ENCODE data around the gene SRGAP1. TPM values are rescaled to one million over a fixed set of nuclear protein-coding genes. Genes with fewer than 3 reads are reported as not detected.
"Not testable (repeated sequence)": the region's sequence is repeated elsewhere in the genome, so short reads cannot be mapped to it uniquely, and the experiment has no call there.

The SRGAP1 gene
- polyA plus RNA-seq, 3 donors from 2014 or later: 0.02 TPM; not detected in 2

GRCh38 chr12:64109706-64110105 is 265.2 kb downstream of the SRGAP1 start:
- no peak for DNase-seq
- Mint-ChIP-seq H3K27me3 (ENCODE audit: low read depth in 3 of 3) (peaks cover 0 to 3% (median 2%) of the 10 kb centered on the region in 3 donors), H3K9me3 (peaks cover 0 to 3% (median 0%) of the 10 kb centered on the region in 6 donors), H3K4me3 (no peak overlapping the region), H3K36me3 (no peaks in the 10 kb centered on the region), H3K4me1 (no peaks in the 10 kb centered on the region), H3K27ac (no peak overlapping the region)

- Mint-ChIP-seq H3K9me3 (peaks cover 0 to 3% (median 0%) of the 10 kb centered on the region in 6 donors), H3K36me3 (no peaks in the 10 kb centered on the region), H3K27me3 (ENCODE audit: low read depth in 3 of 3) (peaks cover 0 to 6% (median 1%) of the 10 kb centered on the region in 3 donors), H3K4me3 (no peak overlapping the region), H3K4me1 (no peaks in the 10 kb centered on the region), H3K27ac (no peak overlapping the region)
- DNase-seq: no peak
These were observed 266.4 kb downstream of the SRGAP1 start for GRCh38 chr12:64110864-64111263.

GRCh38 chr12:64116969-64117368 is 272.5 kb downstream of the SRGAP1 start:
- Mint-ChIP-seq H3K27ac (no peak overlapping the region), H3K36me3 (no peaks in the 10 kb centered on the region), H3K9me3 (peaks cover 0 to 3% (median 0%) of the 10 kb centered on the region in 6 donors), H3K4me1 (no peaks in the 10 kb centered on the region), H3K4me3 (no peak overlapping the region), H3K27me3 (ENCODE audit: low read depth in 3 of 3) (peaks cover 3 to 7% (median 6%) of the 10 kb centered on the region in 3 donors)
- no peak for DNase-seq

DNA sequence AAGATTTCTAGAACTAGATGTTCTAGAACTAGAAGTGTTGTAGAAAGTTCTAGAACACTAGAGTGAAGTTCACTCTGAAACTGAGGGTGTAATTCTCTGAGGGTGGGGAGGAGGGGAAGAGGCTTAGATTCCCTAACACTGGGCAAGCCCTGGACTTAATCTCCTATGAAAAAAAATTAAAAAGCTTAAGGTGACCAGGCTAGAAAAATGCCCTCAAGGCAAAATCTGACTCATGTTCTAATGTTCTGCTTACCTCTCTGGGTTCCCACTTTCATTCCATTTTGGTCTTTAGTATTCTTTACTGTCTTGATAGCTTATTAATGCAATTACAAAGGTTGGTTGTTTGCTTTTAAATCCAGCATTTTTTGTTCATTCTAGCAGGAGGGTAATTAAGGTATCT is 276.1 kb downstream of the SRGAP1 start:
- no peak overlapping the region for H3K4me3 Mint-ChIP-seq
- H3K36me3 Mint-ChIP-seq: no peaks in the 10 kb centered on the region
- no peaks in the 10 kb centered on the region for H3K4me1 Mint-ChIP-seq
- H3K27me3 Mint-ChIP-seq (ENCODE audit: low read depth in 3 of 3): peaks cover 3 to 6% (median 3%) of the 10 kb centered on the region in 3 donors
- DNase-seq: no peak
- H3K27ac Mint-ChIP-seq: no peak overlapping the region
- peaks cover 0 to 1% (median 0%) of the 10 kb centered on the region in 6 donors for H3K9me3 Mint-ChIP-seq

DNA sequence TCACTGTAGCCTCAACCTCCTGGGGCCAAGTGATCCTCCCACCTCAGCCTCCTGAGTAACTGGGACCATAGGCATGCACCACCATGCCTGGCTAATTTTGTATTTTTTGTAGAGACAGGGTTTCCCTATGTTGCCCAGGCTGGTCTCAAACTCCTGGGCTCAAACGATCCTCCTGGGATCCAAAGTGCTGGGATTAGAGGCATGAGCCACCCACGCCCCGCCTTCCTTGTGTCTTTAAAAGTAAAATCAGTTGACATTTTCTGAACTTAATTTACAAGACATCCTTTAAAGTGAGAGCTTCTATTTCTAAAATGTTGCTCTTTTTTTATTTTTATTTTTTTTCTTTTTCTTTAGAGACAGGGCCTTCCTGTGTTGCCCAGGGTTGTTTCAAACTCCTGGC is 276.6 kb downstream of the SRGAP1 start:
- H3K27me3 Mint-ChIP-seq (ENCODE audit: low read depth in 3 of 3); H3K4me3 Mint-ChIP-seq; DNase-seq; H3K9me3 Mint-ChIP-seq; H3K36me3 Mint-ChIP-seq; H3K4me1 Mint-ChIP-seq; H3K27ac Mint-ChIP-seq: not testable (repeated sequence)

GRCh38 chr12:64122154-64122553 is 277.7 kb downstream of the SRGAP1 start:
- H3K4me3 Mint-ChIP-seq: no peak overlapping the region
- H3K9me3 Mint-ChIP-seq: peaks cover 0 to 1% (median 0%) of the 10 kb centered on the region in 6 donors
- H3K27ac Mint-ChIP-seq: no peak overlapping the region
- no peaks in the 10 kb centered on the region for H3K36me3 Mint-ChIP-seq
- H3K4me1 Mint-ChIP-seq: no peaks in the 10 kb centered on the region
- H3K27me3 Mint-ChIP-seq (ENCODE audit: low read depth in 3 of 3): peaks cover 2 to 6% (median 3%) of the 10 kb centered on the region in 3 donors
- no peak for DNase-seq

DNA sequence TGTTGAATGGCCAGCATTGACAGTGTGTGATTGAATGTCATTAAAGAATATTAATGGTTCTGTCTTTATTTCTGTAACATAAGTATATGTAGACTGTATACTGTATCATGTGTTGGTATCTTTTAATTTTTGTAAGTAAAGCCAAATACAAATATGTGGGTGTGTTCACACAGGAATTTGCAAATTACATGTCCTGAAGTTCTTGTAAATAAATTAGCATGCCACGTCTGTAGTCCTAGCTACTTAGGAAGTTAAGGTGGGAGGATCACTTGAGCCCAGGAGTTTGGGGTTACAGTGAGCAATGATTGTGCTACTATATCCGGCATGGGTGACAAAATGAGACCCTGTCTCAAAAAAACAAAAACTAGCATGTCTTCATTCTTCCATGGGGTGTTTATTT is 278.5 kb downstream of the SRGAP1 start:
- peaks cover 2 to 7% (median 5%) of the 10 kb centered on the region in 3 donors for H3K27me3 Mint-ChIP-seq (ENCODE audit: low read depth in 3 of 3)
- no peak overlapping the region for H3K27ac Mint-ChIP-seq
- no peaks in the 10 kb centered on the region for H3K36me3 Mint-ChIP-seq
- H3K4me3 Mint-ChIP-seq: no peak overlapping the region
- H3K9me3 Mint-ChIP-seq: peaks cover 0 to 1% (median 0%) of the 10 kb centered on the region in 6 donors
- H3K4me1 Mint-ChIP-seq: no peaks in the 10 kb centered on the region
- no peak for DNase-seq

DNA sequence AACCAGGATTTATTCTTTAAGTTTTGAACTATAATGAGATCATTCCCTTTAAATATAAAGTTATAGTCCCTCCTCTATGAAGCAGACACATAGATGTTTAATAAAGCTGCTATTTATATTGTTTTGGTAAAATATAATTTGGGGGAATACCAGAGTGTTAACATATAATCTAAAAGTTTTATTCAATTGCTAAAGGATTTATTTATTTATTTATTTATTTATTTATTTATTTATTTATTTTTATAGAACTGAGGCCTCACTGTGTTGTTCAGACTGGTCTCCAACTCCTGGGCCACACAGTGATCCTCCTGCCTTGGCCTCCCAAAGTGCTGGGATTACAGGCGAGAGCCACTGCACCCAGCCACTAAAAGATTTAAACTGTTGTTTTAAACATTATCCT is 278.9 kb downstream of the SRGAP1 start:
- H3K4me1 Mint-ChIP-seq: no peaks in the 10 kb centered on the region
- no peaks in the 10 kb centered on the region for H3K36me3 Mint-ChIP-seq
- no peak overlapping the region for H3K4me3 Mint-ChIP-seq
- no peak overlapping the region for H3K27ac Mint-ChIP-seq
- peaks cover 0 to 1% (median 0%) of the 10 kb centered on the region in 6 donors for H3K9me3 Mint-ChIP-seq
- DNase-seq: no peak
- H3K27me3 Mint-ChIP-seq (ENCODE audit: low read depth in 3 of 3): peaks cover 2 to 7% (median 4%) of the 10 kb centered on the region in 3 donors

DNA sequence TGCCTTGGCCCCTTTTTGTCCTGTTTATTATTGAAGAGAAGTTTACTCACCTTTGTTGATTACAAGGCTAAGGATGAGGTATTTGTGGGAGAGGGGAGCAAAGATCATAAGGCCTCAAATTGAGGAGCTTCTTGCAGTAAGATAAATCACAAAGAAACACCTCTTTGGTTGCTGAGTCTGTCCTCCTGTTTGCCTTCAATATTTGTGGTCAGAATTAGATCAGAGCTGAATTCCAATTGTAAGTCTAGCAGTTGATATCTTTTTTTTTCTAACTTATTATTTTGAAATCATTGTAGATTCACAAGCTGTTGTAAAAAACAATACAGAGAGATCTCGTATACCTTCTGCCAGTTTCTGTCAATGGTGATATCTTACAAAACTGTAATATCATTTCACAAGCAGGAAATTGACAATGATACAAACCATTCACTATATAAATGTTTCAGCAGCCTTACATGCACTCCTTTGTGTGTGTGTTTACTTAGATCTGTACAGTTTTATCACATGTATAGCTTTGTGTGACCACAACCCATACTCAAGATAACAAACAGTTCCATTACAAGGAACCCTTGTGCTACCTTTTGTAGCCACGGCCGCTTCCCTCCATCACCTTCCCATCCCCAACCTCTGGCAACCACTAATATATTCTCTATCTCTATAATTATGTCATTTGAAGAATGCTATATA is 280.2 kb downstream of the SRGAP1 start:
- no peaks in the 10 kb centered on the region for H3K4me1 Mint-ChIP-seq
- no peaks in the 10 kb centered on the region for H3K36me3 Mint-ChIP-seq
- H3K4me3 Mint-ChIP-seq: no peak overlapping the region
- H3K9me3 Mint-ChIP-seq: no peaks in the 10 kb centered on the region
- DNase-seq: no peak
- H3K27ac Mint-ChIP-seq: no peak overlapping the region
- peaks cover 4 to 7% (median 4%) of the 10 kb centered on the region in 3 donors for H3K27me3 Mint-ChIP-seq (ENCODE audit: low read depth in 3 of 3)

DNA sequence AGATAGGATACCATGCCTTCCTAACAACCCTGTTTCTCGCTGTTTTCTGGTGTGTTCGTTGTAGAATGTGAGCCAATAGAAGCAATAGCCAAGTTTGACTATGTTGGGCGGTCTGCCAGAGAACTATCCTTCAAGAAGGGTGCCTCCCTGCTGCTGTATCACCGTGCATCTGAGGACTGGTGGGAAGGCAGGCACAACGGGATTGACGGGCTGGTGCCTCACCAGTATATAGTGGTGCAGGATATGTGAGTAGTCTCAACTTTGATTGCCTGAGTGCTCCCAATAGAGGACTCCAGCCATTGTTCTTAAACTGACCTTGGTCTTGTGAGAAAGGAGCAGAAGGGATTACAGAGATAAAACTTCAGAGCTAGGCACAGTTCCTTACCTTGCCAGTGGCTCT is 281.4 kb downstream of the SRGAP1 start:
- no peaks in the 10 kb centered on the region for H3K4me1 Mint-ChIP-seq
- no peak overlapping the region for H3K4me3 Mint-ChIP-seq

DNA sequence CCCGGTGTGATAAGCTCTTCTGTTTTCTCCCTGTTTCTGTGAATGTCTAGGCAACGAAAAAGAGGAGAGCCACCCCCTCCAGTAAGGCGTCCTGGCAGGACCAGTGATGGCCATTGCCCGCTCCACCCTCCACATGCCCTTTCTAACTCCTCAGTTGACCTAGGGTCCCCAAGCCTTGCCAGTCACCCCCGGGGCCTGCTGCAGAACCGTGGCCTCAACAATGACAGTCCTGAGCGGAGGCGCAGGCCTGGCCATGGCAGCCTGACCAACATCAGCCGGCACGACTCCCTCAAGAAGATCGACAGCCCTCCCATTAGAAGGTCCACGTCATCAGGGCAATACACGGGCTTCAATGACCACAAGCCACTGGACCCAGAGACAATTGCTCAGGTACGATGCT is 283.3 kb downstream of the SRGAP1 start:
- H3K27ac Mint-ChIP-seq: no peak overlapping the region
- no peaks in the 10 kb centered on the region for H3K36me3 Mint-ChIP-seq
- no peaks in the 10 kb centered on the region for H3K9me3 Mint-ChIP-seq
- H3K27me3 Mint-ChIP-seq (ENCODE audit: low read depth in 3 of 3): peaks cover 2 to 4% (median 4%) of the 10 kb centered on the region in 3 donors
- no peaks in the 10 kb centered on the region for H3K4me1 Mint-ChIP-seq
- DNase-seq: no peak
- H3K4me3 Mint-ChIP-seq: no peak overlapping the region

More for the DNA sequence above, 281.4 kb downstream of the SRGAP1 start:
- H3K27me3 Mint-ChIP-seq (ENCODE audit: low read depth in 3 of 3): peaks cover 2 to 7% (median 4%) of the 10 kb centered on the region in 3 donors
- no peaks in the 10 kb centered on the region for H3K36me3 Mint-ChIP-seq
- H3K9me3 Mint-ChIP-seq: no peaks in the 10 kb centered on the region
- no peak overlapping the region for H3K27ac Mint-ChIP-seq
- DNase-seq: no peak

- Mint-ChIP-seq H3K36me3 (no peaks in the 10 kb centered on the region), H3K27me3 (ENCODE audit: low read depth in 3 of 3) (peaks cover 2 to 4% (median 4%) of the 10 kb centered on the region in 3 donors), H3K4me1 (no peaks in the 10 kb centered on the region), H3K27ac (no peak overlapping the region), H3K4me3 (no peak overlapping the region), H3K9me3 (no peaks in the 10 kb centered on the region)
- no peak for DNase-seq
These were observed 283.9 kb downstream of the SRGAP1 start for GRCh38 chr12:64128366-64128765.

GRCh38 chr12:64130476-64130875 is 286.0 kb downstream of the SRGAP1 start:
- not testable (repeated sequence) for DNase-seq; H3K27ac Mint-ChIP-seq; H3K9me3 Mint-ChIP-seq; H3K4me3 Mint-ChIP-seq; H3K27me3 Mint-ChIP-seq (ENCODE audit: low read depth in 3 of 3); H3K36me3 Mint-ChIP-seq; H3K4me1 Mint-ChIP-seq

- DNase-seq; H3K27ac Mint-ChIP-seq; H3K4me1 Mint-ChIP-seq; H3K36me3 Mint-ChIP-seq; H3K4me3 Mint-ChIP-seq; H3K27me3 Mint-ChIP-seq (ENCODE audit: low read depth in 3 of 3); H3K9me3 Mint-ChIP-seq: not testable (repeated sequence)
These were observed 287.0 kb downstream of the SRGAP1 start for GRCh38 chr12:64131456-64131855.

DNA sequence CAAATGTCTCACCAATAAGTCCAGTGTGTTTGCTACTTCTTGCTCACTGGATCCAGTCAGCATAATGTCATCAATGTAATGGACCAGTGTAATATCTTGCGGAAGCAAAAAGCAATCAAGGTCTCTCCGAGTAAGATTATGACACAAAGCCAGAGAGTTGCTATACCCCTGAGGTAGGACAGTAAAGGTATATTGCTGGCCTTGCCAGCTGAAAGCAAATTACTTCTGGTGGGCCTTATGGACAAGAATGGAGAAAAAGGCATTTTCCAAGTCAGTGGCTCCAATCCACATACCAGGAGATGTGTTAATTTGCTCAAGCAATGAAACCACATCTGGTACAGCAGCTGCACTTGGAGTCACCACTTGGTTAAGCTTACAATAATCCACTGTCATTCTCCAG is 288.2 kb downstream of the SRGAP1 start:
- not testable (repeated sequence) for H3K36me3 Mint-ChIP-seq; H3K9me3 Mint-ChIP-seq; H3K27me3 Mint-ChIP-seq (ENCODE audit: low read depth in 3 of 3); H3K4me1 Mint-ChIP-seq; H3K4me3 Mint-ChIP-seq; H3K27ac Mint-ChIP-seq; DNase-seq

Measured in immature natural killer cell (primary cell).